Measurements from ENCODE around the gene ACP2. TPM values are rescaled to one million over a fixed set of nuclear protein-coding genes. Genes with fewer than 3 reads are reported as not detected.

Gene ACP2
- total and polyA plus RNA-seq, 10 of the 15 experiments (the other 5 are each of a cell fraction or from before 2014, with no cell fraction given): 0.98 to 11.7 (median 7.4) TPM

GRCh38 chr11:47233051-47233450 lies 15.6 kb downstream of the ACP2 start:
- no peak for ATAC-seq
- Histone ChIP-seq H3K79me2 (ENCODE audit: control insufficient read depth, insufficient read depth, low read length) (no peaks in the 10 kb centered on the region; the same call in 1 of the 2 replicates), H3K4me1 (ENCODE audit: control insufficient read depth, insufficient read depth, low read length) (no peaks in the 10 kb centered on the region), H3K27ac (ENCODE audit: control insufficient read depth, insufficient read depth) (no peak overlapping the region), H3K36me3 (ENCODE audit: control insufficient read depth in 2 of 2, insufficient read depth in 2 of 2, low read length in 1 of 2) (peaks cover 11 to 21% of the 10 kb centered on the region in 2 experiments), H3K4me3 (no peak overlapping the region), H3K9ac (ENCODE audit: control insufficient read depth, insufficient read depth, low read length) (no peak overlapping the region), H2AFZ (ENCODE audit: control insufficient read depth, low read depth, low read length) (no peak overlapping the region), H3K9me3 (replicated peaks; ENCODE audit: control insufficient read depth, insufficient read depth, low read length) (no peaks in the 10 kb centered on the region), H4K20me1 (ENCODE audit: control insufficient read depth, insufficient read depth) (no peaks in the 10 kb centered on the region), H3K4me2 (ENCODE audit: control insufficient read depth, insufficient read depth) (no peak overlapping the region), H3K27me3 (replicated peaks in 1 of 2; ENCODE audit: control insufficient read depth in 2 of 2, insufficient read depth in 2 of 2, low read length in 1 of 2) (no peaks in the 10 kb centered on the region)
- 100% methylated on average over 4 of the region's 4 CpGs for WGBS (ENCODE audit: insufficient coverage, insufficient replicate concordance, low lambda C conversion rate, missing lambda C conversion rate)
- intact Hi-C loops (cut with micrococcal nuclease; ENCODE audit: unreplicated experiment) (no loop called here), in situ Hi-C loops (cut with MboI) (no loop called here)
- ChIA-PET CTCF (interaction anchor here (1.0 to 5.8 kb wide), 5 partner anchors 15 to 174 kb away, joined by 3 to 22 read pairs (median 6); partner anchors contain the start of genes ACP2 and DDB2), RAD21 (ENCODE audit: unreplicated experiment) (no interaction called here), POLR2A (interaction anchor here (1.1 to 1.7 kb wide), 3 partner anchors 15 to 28 kb away, joined by 3 to 4 read pairs (median 3); no protein-coding TSS in a partner anchor), SMC1A (ENCODE audit: uncharacterized antibody, unreplicated experiment) (interaction anchor here (0.9 to 1.6 kb wide), 6 partner anchors 9 to 179 kb away, joined by 3 to 5 read pairs (median 3); partner anchors contain the start of gene ACP2)
- FAIRE-seq: no peak
- TF ChIP-seq KAT2A (conservative IDR thresholded peaks at IDR 0.05; ENCODE audit: control insufficient read depth, low read depth, low read length) (no peak), PKNOX1 (IDR thresholded peaks at IDR 0.05) (no peak), IKZF1 (conservative IDR thresholded peaks at IDR 0.05) (no peak), YY1 (IDR thresholded peaks at IDR 0.05; ENCODE audit: low read depth, low read length) (no peak), ZNF207 (IDR thresholded peaks at IDR 0.05; ENCODE audit: borderline replicate concordance) (no peak), POLR2AphosphoS5 (IDR thresholded peaks at IDR 0.05; ENCODE audit: low read length) (no peak), RUNX3 (IDR thresholded peaks at IDR 0.05; ENCODE audit: low read length) (no peak), ZNF217 (IDR thresholded peaks at IDR 0.05) (no peak), BACH1 (IDR thresholded peaks at IDR 0.05; ENCODE audit: borderline replicate concordance) (no peak), EGR1 (IDR thresholded peaks at IDR 0.05; ENCODE audit: borderline replicate concordance in 1 of 2, low read depth in 2 of 2, low read length in 2 of 2) (no peak), FOXM1 (IDR thresholded peaks at IDR 0.05; ENCODE audit: low read depth, low read length) (no peak), NRF1 (conservative IDR thresholded peaks at IDR 0.05; ENCODE audit: low read depth, low read length) (no peak)
- TF ChIP-seq, protein P1, sequence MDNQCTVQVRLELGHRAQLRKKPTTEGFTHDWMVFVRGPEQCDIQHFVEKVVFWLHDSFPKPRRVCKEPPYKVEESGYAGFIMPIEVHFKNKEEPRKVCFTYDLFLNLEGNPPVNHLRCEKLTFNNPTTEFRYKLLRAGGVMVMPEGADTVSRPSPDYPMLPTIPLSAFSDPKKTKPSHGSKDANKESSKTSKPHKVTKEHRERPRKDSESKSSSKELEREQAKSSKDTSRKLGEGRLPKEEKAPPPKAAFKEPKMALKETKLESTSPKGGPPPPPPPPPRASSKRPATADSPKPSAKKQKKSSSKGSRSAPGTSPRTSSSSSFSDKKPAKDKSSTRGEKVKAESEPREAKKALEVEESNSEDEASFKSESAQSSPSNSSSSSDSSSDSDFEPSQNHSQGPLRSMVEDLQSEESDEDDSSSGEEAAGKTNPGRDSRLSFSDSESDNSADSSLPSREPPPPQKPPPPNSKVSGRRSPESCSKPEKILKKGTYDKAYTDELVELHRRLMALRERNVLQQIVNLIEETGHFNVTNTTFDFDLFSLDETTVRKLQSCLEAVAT (IDR thresholded peaks at IDR 0.05): no peak
- DNase-seq (ENCODE audit: low read depth, low spot score): no peak
- BruUV-seq (replicated peaks): no TSS peak

Data from GM12878 (cell line).